Amygdala (tissue), 56 donors: ENCODE data around the gene LUC7L3.
"Not testable (repeated sequence)": the region's sequence is repeated elsewhere in the genome, so short reads cannot be mapped to it uniquely, and the experiment has no call there.

Experiments
- DNase-seq, 56 donors: peaks; one replicate each; lab custom pipeline; 2025; lab: John Stamatoyannopoulos, UW

The LUC7L3 gene

GRCh38 chr17:50707289-50708049 lies 11.9 kb upstream of the LUC7L3 start, which contains the start of gene ANKRD40:
TSS of gene ANKRD40 (minus strand) at chr17:50707914. CDS start at chr17:50707654, 260 bp downstream.
- peak; percentile 25 to 91 (median 80) for DNase-seq

GRCh38 chr17:50708050-50709000 lies 11.1 kb upstream of the LUC7L3 start:
- peak in 11 of 56 donors; percentile 6 to 40 (median 16) for DNase-seq

- not testable (repeated sequence) for DNase-seq
Observed at GRCh38 chr17:50709053-50709452, 10.3 kb upstream of the LUC7L3 start.

GRCh38 chr17:50710025-50710424 lies 9.4 kb upstream of the LUC7L3 start:
- no peak for DNase-seq

GRCh38 chr17:50710650-50711049 lies 8.8 kb upstream of the LUC7L3 start:
- DNase-seq: no peak

- DNase-seq: no peak
Observed at GRCh38 chr17:50712641-50713040, 6.8 kb upstream of the LUC7L3 start.

- DNase-seq: no peak
Observed at GRCh38 chr17:50715471-50715870, 3.9 kb upstream of the LUC7L3 start.

GRCh38 chr17:50719924-50720794 lies 756 bp downstream of the LUC7L3 start:
- peak in 4 of 56 donors; percentile 32 to 57 (median 42) for DNase-seq

- no peak for DNase-seq
Observed at GRCh38 chr17:50721194-50722010, 2.0 kb downstream of the LUC7L3 start.

GRCh38 chr17:50722746-50723145 lies 3.3 kb downstream of the LUC7L3 start:
- DNase-seq: no peak

- not testable (repeated sequence) for DNase-seq
Observed at GRCh38 chr17:50724622-50725021, 5.2 kb downstream of the LUC7L3 start.

GRCh38 chr17:50725769-50726655 lies 6.6 kb downstream of the LUC7L3 start:
- no peak for DNase-seq

GRCh38 chr17:50728112-50728429 lies 8.7 kb downstream of the LUC7L3 start:
- no peak for DNase-seq

- DNase-seq: no peak
Observed at GRCh38 chr17:50728881-50729765, 9.7 kb downstream of the LUC7L3 start.

- DNase-seq: no peak
Observed at GRCh38 chr17:50731575-50732460, 12.4 kb downstream of the LUC7L3 start.

- no peak for DNase-seq
Observed at GRCh38 chr17:50735287-50735686, 15.9 kb downstream of the LUC7L3 start.
